Measurements from ENCODE around the gene FTO.

The FTO gene

DNA sequence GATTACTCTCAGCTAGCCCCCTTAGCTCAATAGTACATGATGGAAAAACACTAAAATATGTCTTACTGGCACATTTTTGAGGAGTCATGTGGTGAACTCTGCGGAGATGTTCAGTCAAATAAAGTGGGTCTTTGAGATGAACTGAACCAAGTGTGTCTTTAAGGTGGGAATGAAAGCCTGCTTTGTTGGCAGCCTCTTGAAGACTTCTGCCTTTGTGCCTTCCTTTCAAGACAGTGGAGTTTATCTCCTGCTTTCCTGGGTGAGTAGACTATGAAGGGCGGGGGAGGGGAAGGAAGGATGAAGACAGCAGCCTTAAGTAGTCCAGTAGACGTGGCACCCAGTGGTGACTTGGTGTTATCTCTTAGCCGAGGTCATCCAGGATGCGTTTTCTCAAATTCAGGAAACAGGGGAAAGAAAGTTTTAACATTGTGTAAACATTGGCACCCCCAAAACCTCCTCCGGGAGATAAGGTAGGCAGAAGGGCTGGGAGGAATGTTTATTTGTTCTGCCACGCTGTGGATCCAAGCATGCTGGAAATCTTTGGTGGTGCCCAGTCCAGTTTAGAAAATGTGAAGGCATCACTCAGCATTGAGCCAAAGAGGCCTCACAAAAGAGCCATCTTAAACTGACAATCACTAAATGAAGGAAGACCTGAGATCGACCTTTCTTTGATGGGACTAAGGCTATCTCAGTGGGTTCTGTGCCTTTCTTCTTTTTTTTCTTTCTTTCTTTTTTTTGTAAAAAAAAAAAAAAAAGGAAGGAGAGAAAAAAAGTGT is 220.6 kb downstream of the FTO start:
- no peak for DNase-seq (ENCODE audit: low read depth in 2 of 2, low spot score in 1 of 2)

DNA sequence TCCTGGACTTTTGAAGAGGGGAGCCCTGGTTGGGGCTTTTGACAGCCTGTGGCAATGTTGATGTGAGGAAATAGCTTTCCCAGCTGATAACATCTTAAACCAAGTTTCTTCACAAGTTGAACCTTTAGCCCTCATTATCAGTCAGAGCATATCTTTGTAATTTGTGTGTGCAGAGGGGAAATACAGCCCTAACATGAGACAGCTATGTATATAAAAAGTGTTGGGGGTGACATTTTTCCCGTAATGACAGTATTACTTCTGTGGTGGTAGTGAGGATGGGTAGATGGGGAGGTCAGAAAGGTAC is 221.1 kb downstream of the FTO start:
- no peak for DNase-seq (ENCODE audit: low read depth in 2 of 2, low spot score in 1 of 2)

DNA sequence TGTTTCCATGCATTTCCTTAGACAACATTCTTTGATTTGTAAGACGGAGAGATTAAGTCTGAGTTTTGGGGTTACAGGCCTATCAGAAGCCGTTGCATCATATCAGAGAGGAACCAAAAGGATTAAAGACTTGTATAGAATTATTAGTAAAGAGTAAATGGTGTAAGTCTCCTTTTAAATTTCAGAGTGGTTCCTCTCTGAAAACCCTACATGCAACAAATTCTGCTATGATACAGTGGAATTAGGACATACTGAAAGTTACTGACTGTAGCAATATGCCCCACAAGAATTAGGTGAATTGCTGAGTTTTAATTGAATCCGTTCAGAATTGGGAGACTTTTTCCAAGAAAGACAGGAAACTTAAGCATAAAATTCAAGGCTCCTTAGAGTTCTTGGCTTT is 221.6 kb downstream of the FTO start:
- DNase-seq (ENCODE audit: low read depth in 2 of 2, low spot score in 1 of 2) = no peak

DNA sequence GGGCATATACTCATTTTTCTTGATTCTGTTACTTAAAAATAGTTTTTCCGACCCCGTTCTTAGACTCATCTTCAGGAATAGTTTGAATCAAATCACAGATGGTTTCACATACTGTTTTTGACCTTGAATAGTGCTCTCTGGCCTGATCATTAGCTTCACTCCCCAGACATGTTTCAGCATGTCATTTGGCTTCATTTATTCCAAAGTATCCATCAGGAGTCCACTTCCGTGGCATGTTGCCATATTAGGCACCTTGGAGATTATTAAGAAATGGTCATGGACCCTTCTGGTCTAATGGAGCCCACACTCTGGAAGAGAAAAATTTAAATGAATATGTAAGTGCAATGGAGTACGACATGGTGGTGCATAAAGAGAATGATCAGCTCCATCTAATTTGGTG is 222.3 kb downstream of the FTO start:
- DNase-seq (ENCODE audit: low read depth in 2 of 2, low spot score in 1 of 2) = no peak

DNA sequence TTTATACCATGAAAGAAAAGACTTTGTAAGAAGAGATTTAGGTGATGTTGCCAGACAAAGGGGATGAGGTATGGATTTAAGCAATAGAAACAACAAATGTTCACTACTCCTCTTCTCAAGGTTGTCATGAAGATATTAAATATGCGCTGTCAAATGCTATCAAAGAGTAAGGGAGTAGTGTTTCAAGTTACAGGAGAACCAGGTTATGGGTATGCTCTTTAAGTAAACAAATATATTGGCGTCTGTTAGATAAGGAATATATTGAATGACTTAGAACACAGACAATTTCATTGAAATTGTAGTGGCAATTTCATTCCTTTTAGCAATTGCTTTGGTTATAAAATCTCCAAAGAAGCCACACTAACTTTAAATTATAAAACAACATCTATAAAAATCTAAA is 229.0 kb downstream of the FTO start:
- DNase-seq (ENCODE audit: low read depth in 2 of 2, low spot score in 1 of 2) = no peak

DNA sequence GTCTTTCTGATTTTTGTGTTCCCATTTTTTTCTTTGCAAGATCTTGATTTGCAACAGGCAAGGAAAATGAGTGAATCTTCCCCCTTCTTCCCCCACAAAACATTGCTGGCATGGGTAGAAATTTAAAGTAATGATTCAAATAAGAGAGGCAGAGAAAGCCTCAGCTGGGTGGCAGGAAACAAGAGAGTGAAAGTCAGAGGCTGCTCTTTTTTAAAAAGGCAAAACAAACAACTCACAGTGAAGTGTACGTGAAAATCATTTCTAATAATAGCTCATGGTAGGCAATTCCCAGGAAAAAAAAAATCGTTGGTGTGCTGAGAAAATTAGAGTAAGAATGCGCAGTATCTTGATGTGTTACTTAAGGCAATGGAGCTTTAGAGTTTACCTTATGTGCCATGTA is 229.5 kb downstream of the FTO start:
- no peak for DNase-seq (ENCODE audit: low read depth in 2 of 2, low spot score in 1 of 2)

DNA sequence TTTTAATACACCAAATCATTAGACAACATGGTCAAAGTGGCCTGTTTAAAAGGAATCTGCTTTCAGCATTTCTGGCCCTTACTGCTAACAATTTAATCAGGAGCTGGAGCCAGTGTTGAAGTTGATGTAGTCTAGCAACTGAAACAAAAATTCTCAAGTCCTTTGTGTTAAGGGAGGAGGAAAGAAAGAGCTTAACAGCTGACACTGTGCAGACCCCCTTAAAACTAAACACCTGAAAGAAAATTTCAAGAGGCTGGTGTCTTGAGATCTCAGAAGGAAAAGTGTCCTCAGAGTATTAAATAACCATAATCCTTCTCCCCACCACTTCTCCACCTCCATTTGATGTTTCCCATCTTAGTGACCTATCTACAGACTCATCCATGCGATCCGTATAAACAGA is 232.1 kb downstream of the FTO start:
- no peak for DNase-seq (ENCODE audit: low read depth in 2 of 2, low spot score in 1 of 2)

DNA sequence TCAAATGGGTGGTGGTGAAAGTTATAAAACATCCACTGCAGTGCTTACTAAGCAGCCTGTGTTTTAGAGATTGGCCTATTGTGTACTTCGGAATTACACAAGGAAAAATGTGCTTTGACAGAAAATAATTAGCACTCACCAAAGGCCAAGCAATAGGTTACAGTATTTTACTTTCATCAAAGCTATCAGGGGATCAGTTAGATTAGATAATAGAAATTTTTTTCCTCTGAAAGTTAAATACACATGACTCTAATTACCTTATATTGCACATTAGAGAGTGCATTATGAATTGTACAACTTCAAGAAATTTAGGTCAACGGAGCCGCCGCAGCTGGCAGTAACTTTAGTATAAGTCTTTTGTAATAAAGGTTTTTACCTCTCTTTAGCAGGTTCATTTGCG is 232.6 kb downstream of the FTO start:
- no peak for DNase-seq (ENCODE audit: low read depth in 2 of 2, low spot score in 1 of 2)

DNA sequence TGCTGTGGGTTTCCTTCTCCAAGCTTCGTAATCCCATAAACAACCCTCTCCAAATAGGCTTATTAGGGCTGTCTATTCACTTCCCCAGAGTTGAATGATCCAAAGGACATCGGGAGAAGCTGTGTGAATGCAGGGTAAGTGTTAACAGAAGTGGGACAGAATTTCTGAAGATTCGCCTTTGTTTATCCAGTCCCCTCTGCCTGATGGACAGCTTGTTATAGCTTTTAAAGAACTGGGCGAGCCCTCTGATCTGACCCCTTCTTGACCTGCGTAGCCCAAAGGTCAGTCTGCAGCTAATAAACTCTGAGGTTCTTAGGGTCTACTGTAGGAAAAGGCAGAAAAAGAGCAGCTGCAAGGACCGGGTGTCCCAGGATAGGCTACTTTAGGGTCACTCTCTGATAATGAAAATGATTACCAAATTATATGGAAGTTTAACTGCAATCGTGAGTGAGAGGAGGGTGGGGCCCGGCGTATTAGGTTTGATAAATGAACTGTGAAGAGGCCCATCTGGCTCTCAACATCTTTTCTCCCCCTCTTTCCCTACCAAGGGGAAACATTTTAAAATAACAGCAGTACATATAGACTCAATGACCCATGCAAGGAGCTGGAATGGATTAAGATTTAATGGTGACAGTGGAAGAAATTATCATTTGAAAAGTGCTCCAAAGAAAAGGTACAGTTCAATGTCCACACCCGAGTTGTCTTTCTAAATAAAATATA is 233.4 kb downstream of the FTO start:
- DNase-seq (ENCODE audit: low read depth in 2 of 2, low spot score in 1 of 2) = no peak

DNA sequence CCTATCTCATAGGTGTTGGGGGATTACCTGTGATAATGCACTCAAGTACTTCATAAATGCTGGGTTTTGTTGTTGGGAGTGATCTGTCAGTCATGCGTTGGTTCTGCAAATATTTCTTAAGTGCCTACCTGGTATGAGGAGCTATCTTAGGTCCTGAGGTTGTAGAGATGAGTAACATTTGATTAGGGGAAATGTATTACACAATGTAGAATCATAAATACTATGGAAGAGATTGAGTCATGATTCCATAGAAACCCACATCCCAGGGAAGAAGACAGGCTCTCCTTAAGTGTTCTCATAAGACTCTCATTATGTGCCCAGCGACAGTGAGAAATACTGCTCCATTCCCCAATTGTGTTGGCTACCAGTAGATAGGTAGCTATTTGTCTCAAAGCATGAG is 240.1 kb downstream of the FTO start:
- no peak for DNase-seq (ENCODE audit: low read depth in 2 of 2, low spot score in 1 of 2)

DNA sequence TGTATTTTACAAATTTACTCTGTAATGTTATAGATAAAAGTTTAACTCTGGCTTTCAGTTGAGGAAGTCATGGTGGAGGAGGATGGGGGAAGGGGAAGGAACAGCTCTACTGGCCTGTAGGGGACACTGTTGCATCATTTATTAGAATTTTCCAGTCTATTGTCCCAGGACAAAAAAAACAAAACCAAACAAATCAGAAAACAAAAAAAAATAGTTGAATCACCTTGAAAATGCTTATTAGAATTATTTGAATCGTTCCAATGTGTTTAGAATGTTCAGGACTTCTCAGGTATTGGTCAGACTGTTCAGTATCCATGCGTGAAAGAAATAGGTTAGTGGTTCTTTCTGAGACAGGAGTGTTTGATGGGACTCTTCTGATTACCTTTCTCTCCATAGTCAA is 242.0 kb downstream of the FTO start:
- DNase-seq (ENCODE audit: low read depth in 2 of 2, low spot score in 1 of 2) = no peak

DNA sequence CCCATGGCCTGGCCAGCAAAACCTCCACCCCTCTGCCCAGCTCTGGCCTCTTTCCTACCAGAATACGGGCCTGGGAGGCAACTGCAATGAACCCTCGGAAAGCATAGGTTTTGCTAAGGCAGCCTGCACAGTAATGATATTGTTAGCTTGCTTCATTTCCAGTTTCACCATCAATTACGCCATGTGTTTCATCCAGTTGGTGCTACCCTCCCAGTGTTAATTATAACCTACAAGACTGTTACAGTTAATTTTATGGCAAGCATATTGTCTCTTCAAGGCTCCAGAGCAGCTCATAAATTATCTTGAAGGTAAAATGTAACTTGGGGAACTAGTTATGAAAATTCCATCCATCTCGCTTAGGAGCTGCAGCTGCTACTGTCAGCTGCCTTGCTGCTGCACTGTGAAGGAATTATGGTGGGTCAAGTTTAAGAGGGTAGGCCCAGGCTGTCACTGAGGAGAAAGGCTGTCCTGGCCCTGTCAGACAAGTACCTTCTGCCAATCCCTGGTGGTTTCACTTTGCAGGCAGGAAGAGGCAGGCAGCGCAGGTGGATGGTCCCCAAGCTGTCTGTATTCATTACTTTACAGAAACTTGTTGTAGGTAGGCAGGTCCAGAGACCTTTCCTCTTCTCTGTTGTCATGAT is 242.9 kb downstream of the FTO start:
- no peak for DNase-seq (ENCODE audit: low read depth in 2 of 2, low spot score in 1 of 2)

DNA sequence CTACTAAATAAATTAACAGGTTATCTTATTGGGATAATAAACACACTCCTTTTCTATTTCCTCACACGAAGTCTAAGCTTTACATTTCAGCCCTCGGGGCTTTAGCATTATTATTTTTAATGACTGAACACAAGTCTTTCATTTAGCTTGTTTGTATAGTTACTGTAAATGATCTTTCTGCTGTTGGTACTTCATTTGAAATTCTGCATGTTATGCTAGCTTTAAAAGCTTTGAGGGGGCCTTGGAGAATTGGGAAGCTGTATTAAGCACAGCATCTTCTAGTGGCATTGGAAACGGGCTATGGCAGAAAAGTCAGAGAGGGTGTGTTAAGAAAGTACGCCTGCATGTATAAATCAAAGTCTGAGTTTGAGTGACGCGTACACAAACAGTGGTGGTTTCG is 243.7 kb downstream of the FTO start:
- DNase-seq (ENCODE audit: low read depth in 2 of 2, low spot score in 1 of 2) = no peak

DNA sequence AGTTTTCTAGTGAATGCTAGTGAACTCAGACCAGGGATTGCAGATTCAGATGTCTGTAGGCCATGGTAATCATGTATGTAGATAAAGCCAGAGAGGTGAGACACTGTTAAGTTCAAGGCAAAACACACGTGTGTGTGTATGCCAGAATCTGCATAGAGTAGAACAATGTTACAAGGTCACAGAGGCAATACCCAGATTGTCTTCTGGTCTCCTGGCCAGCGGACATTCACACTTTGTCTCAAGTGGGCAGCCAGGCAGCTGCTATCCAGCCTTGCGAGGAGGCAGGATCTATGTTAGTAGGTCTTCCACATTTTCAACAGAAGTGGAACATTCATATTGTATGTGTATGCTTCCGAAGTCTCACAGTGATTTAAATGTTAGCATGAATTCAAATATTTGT is 244.4 kb downstream of the FTO start:
- DNase-seq (ENCODE audit: low read depth in 2 of 2, low spot score in 1 of 2) = no peak

DNA sequence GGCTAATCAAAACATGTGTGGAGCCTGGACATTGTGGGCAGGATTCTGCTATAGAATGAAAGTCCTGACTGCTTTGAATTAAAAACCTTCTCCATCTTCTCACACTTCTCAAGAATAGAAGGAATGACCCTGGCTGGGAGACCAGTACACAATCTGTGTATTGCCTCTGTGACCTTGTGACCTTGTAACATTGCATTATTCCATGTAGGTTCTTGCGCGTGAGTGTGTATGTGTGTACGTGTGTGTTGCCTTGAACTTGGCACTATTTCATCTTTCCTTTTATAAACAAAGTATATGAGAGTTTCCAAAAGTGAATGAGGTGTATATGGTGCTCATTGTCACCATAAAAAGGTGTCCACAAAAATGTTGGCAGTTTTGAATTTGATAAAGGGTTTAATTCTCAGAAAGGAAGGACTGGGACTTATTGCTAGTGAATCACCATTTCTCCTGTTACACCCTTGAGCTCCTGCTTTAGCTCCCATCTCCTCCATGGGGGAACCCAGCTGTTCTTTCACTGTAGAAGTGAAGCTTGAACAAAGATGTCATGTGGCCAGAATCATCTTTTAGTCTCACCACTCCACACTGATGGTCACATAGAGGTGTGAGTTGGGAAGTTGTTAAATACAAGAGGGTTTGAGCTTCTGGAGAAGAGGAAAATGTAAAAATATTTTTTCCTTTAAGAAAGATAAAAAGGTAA is 244.9 kb downstream of the FTO start:
- DNase-seq (ENCODE audit: low read depth in 2 of 2, low spot score in 1 of 2) = no peak

DNA sequence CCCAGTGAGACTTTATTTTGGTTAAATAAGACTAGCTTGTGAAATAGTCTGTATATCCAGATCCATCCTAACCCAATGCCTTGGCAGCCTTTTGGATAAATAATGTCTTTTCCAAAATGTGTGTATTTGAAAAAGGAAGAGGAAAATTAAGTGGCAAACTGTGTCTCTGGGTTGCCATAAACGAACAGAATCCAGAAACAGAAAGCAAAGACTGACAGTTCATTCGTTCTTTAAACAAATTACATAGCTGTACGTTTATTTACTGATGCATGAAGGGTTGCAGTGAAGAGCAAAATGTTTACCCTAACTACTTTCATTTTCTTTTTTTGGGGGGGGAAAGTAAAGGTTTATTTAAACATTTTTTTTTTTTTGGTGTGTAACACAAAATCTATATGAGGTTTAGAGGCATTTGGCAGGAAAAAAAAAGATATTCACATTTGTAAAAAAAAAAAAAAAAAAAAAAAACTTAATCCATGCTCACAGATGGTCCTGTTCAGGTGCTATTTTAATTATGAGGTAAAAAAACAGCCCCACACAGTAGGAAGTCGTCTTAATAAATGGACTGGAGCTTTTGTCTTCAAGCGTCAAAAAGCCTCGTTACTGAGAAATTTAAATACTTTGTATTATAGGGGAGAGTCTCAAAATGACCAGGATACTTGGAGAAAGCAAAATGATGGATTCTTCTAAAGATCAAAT is 245.9 kb downstream of the FTO start:
- no peak for DNase-seq (ENCODE audit: low read depth in 2 of 2, low spot score in 1 of 2)

DNA sequence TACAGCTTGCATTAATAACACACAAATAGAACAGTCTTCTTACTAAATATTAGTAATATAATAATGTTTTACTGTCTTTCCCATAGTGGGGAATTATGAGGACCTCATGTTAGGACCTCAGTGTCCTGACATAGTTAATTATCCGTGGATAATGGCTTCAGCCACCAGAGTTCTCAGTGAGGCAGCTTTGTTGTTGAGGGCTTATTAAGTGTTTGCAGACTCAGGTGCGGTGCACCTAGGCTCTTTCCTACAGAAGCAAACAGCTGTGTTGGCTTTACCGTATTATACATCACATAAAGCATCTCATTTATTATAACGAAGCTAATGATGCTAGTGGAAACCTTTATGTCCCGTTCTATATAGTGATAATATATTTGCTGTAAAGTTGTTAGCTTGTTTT is 246.7 kb downstream of the FTO start:
- DNase-seq (ENCODE audit: low read depth in 2 of 2, low spot score in 1 of 2) = no peak

DNA sequence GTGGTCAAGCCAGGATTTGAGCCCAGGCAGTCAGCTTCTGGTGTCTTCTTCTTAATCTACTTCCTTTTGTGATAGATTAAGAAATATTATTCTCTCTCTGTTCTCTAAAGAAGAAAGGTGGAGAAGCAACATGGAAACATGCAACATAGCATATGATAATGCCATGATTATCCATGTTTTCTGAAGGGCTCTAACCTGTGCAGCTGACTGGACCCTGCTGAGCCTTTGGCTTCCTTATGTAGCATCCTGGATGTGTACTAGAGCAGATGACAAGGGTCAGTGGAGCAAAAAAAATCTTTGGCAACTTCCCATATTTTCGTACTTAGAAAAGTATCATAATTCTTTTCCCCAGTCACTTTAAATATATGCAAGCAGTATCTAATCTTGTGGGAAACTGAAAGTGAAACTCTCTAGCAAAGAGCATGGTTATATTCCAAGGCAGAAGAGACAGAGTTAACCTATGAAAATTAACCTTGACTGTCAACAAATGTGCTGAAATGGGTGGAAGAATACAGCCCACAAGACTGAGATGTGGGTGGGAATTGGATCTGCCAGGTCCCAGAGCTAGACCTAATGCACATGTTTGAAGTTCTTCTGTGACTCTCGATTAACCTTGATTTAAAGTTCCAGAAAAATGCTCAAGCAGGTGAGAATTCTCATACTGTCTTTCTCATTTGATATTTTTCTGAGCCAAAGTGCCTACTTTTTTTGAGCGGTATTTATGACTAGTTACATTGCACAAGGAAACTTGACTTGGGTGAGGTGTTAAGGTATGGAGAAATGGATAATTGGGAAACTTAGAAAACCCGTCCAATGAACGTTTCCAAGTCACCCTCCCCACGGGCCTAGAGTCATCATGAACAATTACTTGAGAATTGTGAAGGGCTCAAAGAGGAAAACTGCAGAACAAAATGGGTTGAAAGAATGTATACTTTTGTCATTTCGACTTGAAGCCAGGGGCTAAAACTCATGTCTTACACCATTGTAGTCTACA is 248.6 kb downstream of the FTO start:
- DNase-seq (ENCODE audit: low read depth in 2 of 2, low spot score in 1 of 2) = no peak

DNA sequence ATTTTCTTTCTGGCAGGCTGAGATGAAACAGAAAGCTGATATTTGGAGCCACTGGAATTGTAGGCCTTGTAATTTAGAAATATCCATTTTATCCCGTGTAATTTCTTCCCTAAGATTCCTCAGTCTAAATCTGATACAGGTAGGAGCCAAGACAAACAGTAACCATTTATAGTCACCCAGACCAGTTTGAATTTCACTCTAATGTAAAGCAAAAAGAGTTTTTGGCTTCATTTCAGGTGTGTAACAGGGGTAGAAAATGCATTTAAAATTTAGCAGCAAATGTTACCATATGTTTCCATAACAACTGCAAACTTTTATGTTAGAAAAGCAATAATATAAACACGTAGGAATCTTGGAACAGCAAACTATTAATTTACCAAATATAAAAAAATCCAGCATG is 249.4 kb downstream of the FTO start:
- DNase-seq (ENCODE audit: low read depth in 2 of 2, low spot score in 1 of 2) = no peak

DNA sequence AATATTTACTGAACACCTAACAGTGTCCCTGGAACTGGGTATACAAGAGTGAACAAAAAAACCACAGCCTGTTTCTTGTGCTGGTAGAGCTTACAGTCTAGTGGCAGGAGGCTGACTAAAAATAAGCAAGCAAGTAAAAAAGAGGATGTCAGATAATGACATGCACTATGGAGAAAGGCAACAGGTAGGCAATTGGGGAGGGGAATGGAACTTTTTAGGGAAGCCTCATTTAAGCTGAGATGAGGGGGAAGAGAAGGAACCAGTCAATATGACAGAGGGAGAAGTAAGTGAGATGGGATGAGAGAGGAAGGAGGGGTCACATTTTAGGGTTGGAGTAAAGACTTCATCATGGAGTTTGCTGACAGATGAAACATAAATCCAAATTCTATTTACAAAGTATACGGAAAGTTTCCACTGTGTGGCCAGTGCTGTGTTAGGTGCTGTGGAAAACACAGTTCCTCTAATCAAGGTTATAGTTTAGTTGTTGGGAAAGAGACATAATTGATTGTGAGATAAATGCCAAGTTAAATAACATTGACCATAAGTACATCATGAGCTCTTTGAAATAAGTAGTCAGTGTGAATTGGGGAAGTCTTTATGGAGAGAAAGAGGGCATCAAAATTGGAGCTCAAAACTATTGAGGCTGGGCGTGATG is 251.4 kb downstream of the FTO start:
- no peak for DNase-seq (ENCODE audit: low read depth in 2 of 2, low spot score in 1 of 2)
